ENCODE results near the gene EFR3B.

The EFR3B gene

GRCh38 chr2:25112113-25112512, 70.2 kb downstream of the EFR3B start (continued):
- TF ChIP-seq ZNF560 (tag by site-specific recombination; IDR thresholded peaks at IDR 0.05; ENCODE audit: borderline replicate concordance) (no peak), GFI1B (tag by site-specific recombination; IDR thresholded peaks at IDR 0.05) (no peak), ZNF302 (tag by site-specific recombination; IDR thresholded peaks at IDR 0.05; ENCODE audit: low read depth) (no peak), ZNF548 (tag by site-specific recombination; IDR thresholded peaks at IDR 0.05) (no peak), ZNF138 (tag by site-specific recombination; IDR thresholded peaks at IDR 0.05; ENCODE audit: borderline replicate concordance) (no peak)

- Histone ChIP-seq H3K36me3 (ENCODE audit: control insufficient read depth in 2 of 2, insufficient read depth in 1 of 2, low read length in 2 of 2) (no peaks in the 10 kb centered on the region), H3K4me3 (ENCODE audit: low read depth, low read length) (no peak overlapping the region), H3K9me3 (ENCODE audit: control insufficient read depth, insufficient read depth, low read depth, low read length) (no peaks in the 10 kb centered on the region), H3K4me1 (ENCODE audit: control insufficient read depth, insufficient read depth, low read length) (no peaks in the 10 kb centered on the region), H3K27ac (ENCODE audit: extremely low read depth, low read depth, low read length) (no peak overlapping the region)
- TF ChIP-seq ZBTB11 (tag by site-specific recombination; conservative IDR thresholded peaks at IDR 0.05; ENCODE audit: low read depth) (no peak), SCRT1 (tag by site-specific recombination; IDR thresholded peaks at IDR 0.05; ENCODE audit: borderline replicate concordance) (no peak), ZNF157 (tag by site-specific recombination; IDR thresholded peaks at IDR 0.05) (no peak), ZNF747 (tag by site-specific recombination; IDR thresholded peaks at IDR 0.05) (no peak), WT1 (tag by site-specific recombination; IDR thresholded peaks at IDR 0.05) (no peak), ZNF18 (tag by site-specific recombination; IDR thresholded peaks at IDR 0.05) (no peak), SETDB1 (IDR thresholded peaks at IDR 0.05; ENCODE audit: insufficient read length, low read length) (no peak), CTCF (tag by site-specific recombination; IDR thresholded peaks at IDR 0.05) (no peak), ZNF391 (tag by site-specific recombination; IDR thresholded peaks at IDR 0.05; ENCODE audit: borderline replicate concordance, low read depth) (no peak)
- ChIA-PET CTCF (interaction anchor here (1.9 kb wide), 1 partner anchor 140 kb away, joined by 8 read pairs; no protein-coding TSS in a partner anchor), POLR2A (no interaction called here)
Measured at GRCh38 chr2:25115249-25115883, 73.5 kb downstream of the EFR3B start.

GRCh38 chr2:25115902-25116301, 74.0 kb downstream of the EFR3B start:
- POLR2A ChIA-PET: no interaction called here
- no peaks in the 10 kb centered on the region for H3K36me3 ChIP-seq (ENCODE audit: control insufficient read depth in 2 of 2, insufficient read depth in 1 of 2, low read length in 2 of 2)
- no peak overlapping the region for H3K27ac ChIP-seq (ENCODE audit: extremely low read depth, low read depth, low read length)
- CTCF ChIA-PET: interaction anchor here (1.9 kb wide), 1 partner anchor 140 kb away, joined by 8 read pairs; no protein-coding TSS in a partner anchor
- H3K9me3 ChIP-seq (ENCODE audit: control insufficient read depth, insufficient read depth, low read depth, low read length): no peaks in the 10 kb centered on the region
- no peaks in the 10 kb centered on the region for H3K4me1 ChIP-seq (ENCODE audit: control insufficient read depth, insufficient read depth, low read length)
- no peak overlapping the region for H3K4me3 ChIP-seq (ENCODE audit: low read depth, low read length)
- TF ChIP-seq PATZ1 (tag by site-specific recombination; IDR thresholded peaks at IDR 0.05) (no peak), ZFP3 (tag by site-specific recombination; IDR thresholded peaks at IDR 0.05; ENCODE audit: low read depth) (no peak), REST (tag by site-specific recombination; IDR thresholded peaks at IDR 0.05) (peak; percentile 47; the same call in 1 of the 2 replicates)
